ENCODE data around the gene RIPK3. TPM values are rescaled to one million over a fixed set of nuclear protein-coding genes. Genes with fewer than 3 reads are reported as not detected.

RIPK3 gene
- total and polyA plus RNA-seq, 2 of the 8 experiments (the other 6 are each of a cell fraction or from before 2014, with no cell fraction given), result 0.24 to 0.39 TPM

- TF ChIP-seq POU5F1 (IDR thresholded peaks at IDR 0.05; ENCODE audit: low read depth, low read length) (no peak), EGR1 (IDR thresholded peaks at IDR 0.05; ENCODE audit: borderline replicate concordance, low read depth, low read length) (no peak; the same call in 1 of the 2 replicates), HDAC6 (IDR thresholded peaks at IDR 0.05; ENCODE audit: low read depth, low read length) (no peak)
Observed at GRCh38 chr14:24334431-24335291, 5.1 kb downstream of the RIPK3 start, which contains the start of gene ADCY4 (continued).
